ENCODE results near the gene PAPSS1.

DNA sequence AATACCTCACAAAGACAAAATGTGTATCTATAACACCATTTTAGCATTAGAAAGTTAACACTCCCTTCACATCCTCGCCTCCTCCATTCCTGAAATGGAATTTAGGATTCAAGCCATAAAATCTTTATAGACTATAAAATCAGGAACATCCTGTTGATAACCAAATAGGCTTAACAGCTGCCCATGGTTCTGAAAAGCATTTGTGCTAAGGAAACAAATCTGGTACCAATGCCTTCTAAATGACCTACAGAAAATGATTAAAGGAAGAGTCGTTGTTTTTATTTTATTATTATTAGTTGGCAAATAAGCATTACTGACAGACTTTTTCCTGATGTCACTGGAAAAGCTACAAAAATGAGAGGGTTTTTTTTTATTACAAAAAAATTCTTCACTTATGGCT lies 79.8 kb downstream of the PAPSS1 start:
- TF ChIP-seq MTA1 (IDR thresholded peaks at IDR 0.05; ENCODE audit: borderline replicate concordance): no peak
- TF ChIP-seq, protein P1, sequence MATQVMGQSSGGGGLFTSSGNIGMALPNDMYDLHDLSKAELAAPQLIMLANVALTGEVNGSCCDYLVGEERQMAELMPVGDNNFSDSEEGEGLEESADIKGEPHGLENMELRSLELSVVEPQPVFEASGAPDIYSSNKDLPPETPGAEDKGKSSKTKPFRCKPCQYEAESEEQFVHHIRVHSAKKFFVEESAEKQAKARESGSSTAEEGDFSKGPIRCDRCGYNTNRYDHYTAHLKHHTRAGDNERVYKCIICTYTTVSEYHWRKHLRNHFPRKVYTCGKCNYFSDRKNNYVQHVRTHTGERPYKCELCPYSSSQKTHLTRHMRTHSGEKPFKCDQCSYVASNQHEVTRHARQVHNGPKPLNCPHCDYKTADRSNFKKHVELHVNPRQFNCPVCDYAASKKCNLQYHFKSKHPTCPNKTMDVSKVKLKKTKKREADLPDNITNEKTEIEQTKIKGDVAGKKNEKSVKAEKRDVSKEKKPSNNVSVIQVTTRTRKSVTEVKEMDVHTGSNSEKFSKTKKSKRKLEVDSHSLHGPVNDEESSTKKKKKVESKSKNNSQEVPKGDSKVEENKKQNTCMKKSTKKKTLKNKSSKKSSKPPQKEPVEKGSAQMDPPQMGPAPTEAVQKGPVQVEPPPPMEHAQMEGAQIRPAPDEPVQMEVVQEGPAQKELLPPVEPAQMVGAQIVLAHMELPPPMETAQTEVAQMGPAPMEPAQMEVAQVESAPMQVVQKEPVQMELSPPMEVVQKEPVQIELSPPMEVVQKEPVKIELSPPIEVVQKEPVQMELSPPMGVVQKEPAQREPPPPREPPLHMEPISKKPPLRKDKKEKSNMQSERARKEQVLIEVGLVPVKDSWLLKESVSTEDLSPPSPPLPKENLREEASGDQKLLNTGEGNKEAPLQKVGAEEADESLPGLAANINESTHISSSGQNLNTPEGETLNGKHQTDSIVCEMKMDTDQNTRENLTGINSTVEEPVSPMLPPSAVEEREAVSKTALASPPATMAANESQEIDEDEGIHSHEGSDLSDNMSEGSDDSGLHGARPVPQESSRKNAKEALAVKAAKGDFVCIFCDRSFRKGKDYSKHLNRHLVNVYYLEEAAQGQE (IDR thresholded peaks at IDR 0.05; ENCODE audit: borderline replicate concordance): no peak
- TF ChIP-seq, protein P1 (CRISPR knock-in tag; IDR thresholded peaks at IDR 0.05; ENCODE audit: low read depth): no peak
- TF ChIP-seq POU5F1 (IDR thresholded peaks at IDR 0.05; ENCODE audit: borderline replicate concordance, low read depth, low read length, partially characterized antibody): no peak
- no peak for TF ChIP-seq ZFX (CRISPR knock-in tag; IDR thresholded peaks at IDR 0.05)
- TF ChIP-seq, protein P2, sequence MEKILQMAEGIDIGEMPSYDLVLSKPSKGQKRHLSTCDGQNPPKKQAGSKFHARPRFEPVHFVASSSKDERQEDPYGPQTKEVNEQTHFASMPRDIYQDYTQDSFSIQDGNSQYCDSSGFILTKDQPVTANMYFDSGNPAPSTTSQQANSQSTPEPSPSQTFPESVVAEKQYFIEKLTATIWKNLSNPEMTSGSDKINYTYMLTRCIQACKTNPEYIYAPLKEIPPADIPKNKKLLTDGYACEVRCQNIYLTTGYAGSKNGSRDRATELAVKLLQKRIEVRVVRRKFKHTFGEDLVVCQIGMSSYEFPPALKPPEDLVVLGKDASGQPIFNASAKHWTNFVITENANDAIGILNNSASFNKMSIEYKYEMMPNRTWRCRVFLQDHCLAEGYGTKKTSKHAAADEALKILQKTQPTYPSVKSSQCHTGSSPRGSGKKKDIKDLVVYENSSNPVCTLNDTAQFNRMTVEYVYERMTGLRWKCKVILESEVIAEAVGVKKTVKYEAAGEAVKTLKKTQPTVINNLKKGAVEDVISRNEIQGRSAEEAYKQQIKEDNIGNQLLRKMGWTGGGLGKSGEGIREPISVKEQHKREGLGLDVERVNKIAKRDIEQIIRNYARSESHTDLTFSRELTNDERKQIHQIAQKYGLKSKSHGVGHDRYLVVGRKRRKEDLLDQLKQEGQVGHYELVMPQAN (IDR thresholded peaks at IDR 0.05; ENCODE audit: borderline replicate concordance): no peak
- TF ChIP-seq TCF7L2 (IDR thresholded peaks at IDR 0.05; ENCODE audit: low read depth, low read length): no peak

Data from K562 (cell line).